Measurements from ENCODE around the gene FNBP1.

FNBP1 gene

GRCh38 chr9:129850821-129851550 is 192.0 kb downstream of the FNBP1 start:
- no peak for DNase-seq

DNA sequence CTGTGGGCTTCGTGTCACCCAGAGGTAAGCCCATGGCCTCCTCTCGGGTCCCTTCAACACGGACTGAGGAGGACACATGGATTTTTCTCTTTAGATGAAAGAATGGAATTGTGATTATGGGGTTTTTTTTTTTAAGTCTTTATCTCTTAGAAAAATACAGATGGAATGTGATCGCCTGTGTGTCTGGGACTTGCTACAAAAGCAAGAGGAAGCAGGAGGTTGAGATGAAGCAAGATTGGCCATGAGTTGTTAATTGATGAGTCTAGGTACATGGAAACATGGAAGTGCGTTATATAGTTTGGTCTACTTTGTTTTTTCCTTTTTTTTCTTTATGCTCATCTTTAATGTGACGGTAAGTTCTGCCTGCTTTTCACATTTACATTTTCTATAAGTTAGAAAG is 193.1 kb downstream of the FNBP1 start:
- DNase-seq, result no peak

- no peak for DNase-seq
Observed at GRCh38 chr9:129848712-129849441, 194.1 kb downstream of the FNBP1 start.

- no peak for DNase-seq
Observed at GRCh38 chr9:129845373-129845772, 197.6 kb downstream of the FNBP1 start.

DNA sequence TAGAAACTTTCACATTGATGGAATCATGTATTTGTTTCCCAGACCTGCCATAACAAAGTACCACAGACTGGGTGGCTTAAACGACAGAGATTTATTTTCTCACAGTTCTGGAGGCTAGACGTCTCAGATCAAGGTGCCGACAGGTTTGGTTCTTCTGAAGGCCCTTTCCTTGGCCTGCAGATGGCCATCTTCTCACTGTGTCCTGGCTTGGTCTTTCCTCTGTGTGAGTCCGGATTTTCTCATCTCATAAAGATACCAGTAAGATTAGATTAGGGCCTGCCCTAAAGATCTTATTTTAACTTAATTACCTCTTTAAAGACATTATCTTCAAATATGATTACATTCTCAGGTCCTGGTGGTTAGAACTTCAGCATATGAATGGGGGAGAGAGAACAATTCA is 201.9 kb downstream of the FNBP1 start:
- no peak for DNase-seq

DNA sequence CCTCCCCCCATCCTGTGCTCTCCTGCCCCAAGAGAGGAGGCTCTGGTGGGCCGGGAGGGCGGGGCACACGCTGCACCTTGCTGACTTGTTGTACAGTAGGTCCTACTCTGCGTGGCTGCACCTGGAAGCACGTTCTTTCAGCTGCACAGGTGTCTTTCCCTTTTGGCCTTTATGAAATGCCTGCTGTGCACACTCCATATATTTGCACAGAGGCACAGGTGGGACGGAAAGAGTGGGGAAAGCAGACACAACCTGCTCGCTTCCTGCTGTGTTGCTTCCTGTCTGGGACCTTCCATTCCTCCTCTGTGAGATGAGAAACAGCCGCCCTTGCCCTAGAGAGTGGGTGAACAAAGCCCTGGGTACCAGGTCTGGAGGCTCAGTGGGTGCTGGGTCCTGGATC is 203.0 kb downstream of the FNBP1 start:
- no peak for DNase-seq

GRCh38 chr9:129839324-129840023 is 203.5 kb downstream of the FNBP1 start:
- no peak for DNase-seq

DNA sequence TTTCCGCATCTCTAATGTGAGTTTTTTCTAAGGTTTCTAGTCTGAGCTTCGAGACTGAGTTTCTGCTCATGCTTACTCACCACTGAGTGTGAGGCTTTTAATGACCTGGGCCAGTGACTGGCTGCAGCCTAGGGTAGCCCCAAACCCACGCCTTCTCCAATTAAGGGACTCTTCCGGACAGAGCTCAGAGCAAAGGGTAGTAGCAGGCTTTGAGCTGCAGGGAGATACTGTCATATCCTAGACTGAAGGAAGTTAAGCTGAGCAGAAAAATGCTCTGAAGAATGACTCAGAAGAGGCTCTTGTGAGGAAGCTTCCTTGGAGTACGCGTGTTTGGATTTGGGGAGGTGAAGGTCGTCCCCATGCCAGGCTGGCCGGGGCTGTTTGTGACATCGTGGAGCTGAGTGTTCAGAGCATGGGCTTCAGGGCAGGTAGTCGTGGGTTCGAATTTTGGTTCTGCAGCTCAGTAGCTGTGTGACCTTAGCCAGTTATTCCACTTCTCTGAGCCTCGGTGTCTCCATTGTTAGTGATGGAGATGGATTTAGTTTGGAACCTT is 204.2 kb downstream of the FNBP1 start:
- peak; percentile 87 for DNase-seq

Data from amniotic stem cell (primary cell).